HCT116 (cell line): ENCODE data around the gene CCL24.

Experiments
- CTCF ChIP-seq, 3 experiments: fragments of 200-600 bp in 1 of 3; sonication (generic) in 1 of 3; IDR thresholded peaks in 2 of 3; conservative IDR thresholded peaks in 1 of 3; 2 replicates each; pipeline ENCODE4 v1.5.1; 2012 to 2017; ENCODE audit warnings: low read depth in 2 of 3, low read length in 2 of 3, antibody characterized with exemption in 1 of 3, borderline replicate concordance in 1 of 3, control low read depth in 1 of 3, mild to moderate bottlenecking in 1 of 3, mixed read lengths in 1 of 3, mixed run types in 1 of 3, moderate library complexity in 1 of 3; ENCODE audit not compliant: insufficient read depth in 1 of 3
- EZH2 ChIP-seq: fragments of 200-600 bp; sonication (generic); IDR thresholded peaks from 2 replicates; pipeline ENCODE4 v1.6.1; 2017; ENCODE audit warnings: antibody characterized with exemption, mixed run types
- EZH2phosphoT487 ChIP-seq: fragments of 200-600 bp; IDR thresholded peaks from 2 replicates; pipeline ENCODE4 v1.6.1; 2018; ENCODE audit warnings: antibody characterized with exemption, borderline replicate concordance
- POLR2A ChIP-seq: IDR thresholded peaks from 2 replicates; pipeline ENCODE4 v1.7.0; 2011; ENCODE audit warnings: borderline replicate concordance; ENCODE audit not compliant: insufficient read depth, insufficient read length; ENCODE audit errors: extremely low read depth
- POLR2AphosphoS5 ChIP-seq: IDR thresholded peaks from 2 replicates; pipeline ENCODE4 v1.6.1; 2011; ENCODE audit warnings: mild to moderate bottlenecking, low read depth, low read length, moderate library complexity
- TCF7L2 ChIP-seq: IDR thresholded peaks from 2 replicates; pipeline ENCODE4 v1.7.0; 2011; ENCODE audit warnings: borderline replicate concordance, inconsistent platforms; ENCODE audit not compliant: insufficient read depth, insufficient read length; ENCODE audit errors: extremely low read depth
- YY1 ChIP-seq: IDR thresholded peaks from 2 replicates; pipeline ENCODE4 v1.6.1; 2011; ENCODE audit warnings: low read length, low read depth, moderate library complexity, mild to moderate bottlenecking; ENCODE audit not compliant: insufficient replicate concordance; ENCODE audit errors: extremely low read depth
- ZBTB33 ChIP-seq: IDR thresholded peaks from 2 replicates; pipeline ENCODE4 v1.6.1; 2011; ENCODE audit warnings: mild to moderate bottlenecking, low read length, moderate library complexity; ENCODE audit not compliant: insufficient replicate concordance; ENCODE audit errors: extremely low read depth
- ZFX ChIP-seq: fragments of 450-650 bp; IDR thresholded peaks from 2 replicates; pipeline ENCODE4 v1.6.1; 2017

GRCh38 chr7:75823198-75823910 lies 9.7 kb upstream of the CCL24 start:
- TF ChIP-seq CTCF (IDR thresholded peaks at IDR 0.05 in 2 of 3, conservative IDR thresholded peaks at IDR 0.05 in 1 of 3; ENCODE audit: borderline replicate concordance in 1 of 3, insufficient read depth in 1 of 3, low read depth in 2 of 3, low read length in 2 of 3) (no peak), EZH2phosphoT487 (no peak), POLR2A (no peak), ZFX (no peak), EZH2 (no peak), ZBTB33 (no peak), POLR2AphosphoS5 (no peak), YY1 (no peak), TCF7L2 (no peak)
